Activated CD8-positive, alpha-beta T cell treated with anti-CD3 and anti-CD28 coated beads for 36 hours (primary cell): ENCODE data around the gene PDE4C. TPM values are rescaled to one million over a fixed set of nuclear protein-coding genes. Genes with fewer than 3 reads are reported as not detected.

Experiments
- ATAC-seq: fragments of 200-7000 bp; cut with Tn5 transposase; one replicate; pipeline ENCODE4 v1.10.0; 2021; ENCODE audit warnings: mild to moderate bottlenecking, moderate library complexity
- CTCF ChIA-PET: fragments of 350-600 bp; sonication (Branson Sonifier 250); formaldehyde crosslinking; loops from one replicate; lab custom pipeline; 2021; ENCODE audit warnings: antibody characterized with exemption; lab: Charles Lee
- POLR2A ChIA-PET: fragments of 350-600 bp; sonication (Branson Sonifier 250); formaldehyde crosslinking; loops from one replicate; lab custom pipeline; 2021; ENCODE audit warnings: antibody characterized with exemption; lab: Charles Lee
- DNase-seq: peaks from one replicate; pipeline ENCODE4 v3.0.0-alpha.2; 2020
- H3K27ac Mint-ChIP-seq: one replicate; pipeline ENCODE4 v1.8.0; 2021; ENCODE audit warnings: mild to moderate bottlenecking, mixed read lengths
- H3K27me3 Mint-ChIP-seq: one replicate; pipeline ENCODE4 v1.8.0; 2021; ENCODE audit warnings: mixed read lengths
- H3K36me3 Mint-ChIP-seq: one replicate; pipeline ENCODE4 v1.8.0; 2021; ENCODE audit warnings: low read depth, mixed read lengths
- H3K4me1 Mint-ChIP-seq: one replicate; pipeline ENCODE4 v1.8.0; 2021; ENCODE audit warnings: low read depth, mixed read lengths
- H3K4me3 Mint-ChIP-seq: one replicate; pipeline ENCODE4 v1.8.0; 2021; ENCODE audit warnings: mild to moderate bottlenecking, moderate library complexity, mixed read lengths
- H3K9me3 Mint-ChIP-seq: one replicate; pipeline ENCODE4 v1.8.0; 2021; ENCODE audit warnings: mixed read lengths
- intact Hi-C: fragments of 100-400 bp; cut with micrococcal nuclease; formaldehyde crosslinking; loops from one replicate; pipeline ENCODE4 v1.10.0; 2022
- total RNA-seq, 2 experiments: library from RNA; stranded (reverse); gene quantifications; one replicate each; pipeline ENCODE4 v1.2.3, GENCODE V29; 2021
- TF ChIP-seq, protein P1 (sequence below): fragments of 200-600 bp; IDR thresholded peaks from one replicate; pipeline ENCODE4 v1.8.0; 2022; ENCODE audit warnings: antibody characterized with exemption, mild to moderate bottlenecking

The PDE4C gene
- total RNA-seq, 2 experiments from 2014 or later: 0.38 TPM; not detected in 1

DNA sequence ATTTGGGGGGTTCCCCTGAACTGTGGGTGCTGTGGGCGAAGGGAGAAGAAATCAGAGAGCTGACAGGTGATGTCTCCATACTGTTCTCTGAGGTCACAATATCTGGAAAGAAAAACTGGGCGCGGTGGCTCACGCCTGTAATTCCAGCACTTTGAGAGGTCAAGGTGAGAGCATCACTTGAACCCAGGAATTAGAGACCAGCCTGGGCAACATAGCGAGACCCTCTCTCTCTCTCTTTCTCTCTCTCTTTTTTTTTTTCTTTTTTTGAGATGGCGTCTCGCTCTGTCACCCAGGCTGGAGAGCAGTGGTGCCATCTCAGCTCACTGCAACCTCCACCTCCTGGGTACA lies 26.1 kb upstream of the PDE4C start:
- Mint-ChIP-seq H3K4me3 (no peak overlapping the region), H3K9me3 (no peaks in the 10 kb centered on the region), H3K36me3 (no peaks in the 10 kb centered on the region), H3K27ac (no peak overlapping the region), H3K4me1 (peaks cover 2% of the 10 kb centered on the region), H3K27me3 (peaks cover 21% of the 10 kb centered on the region)
- POLR2A ChIA-PET: interaction anchor here (1.0 to 1.1 kb wide), 3 partner anchors 60 to 148 kb away, joined by 3 to 4 read pairs (median 3); no protein-coding TSS in a partner anchor
- DNase-seq (no peak), ATAC-seq (no peak)
- TF ChIP-seq, protein P1, sequence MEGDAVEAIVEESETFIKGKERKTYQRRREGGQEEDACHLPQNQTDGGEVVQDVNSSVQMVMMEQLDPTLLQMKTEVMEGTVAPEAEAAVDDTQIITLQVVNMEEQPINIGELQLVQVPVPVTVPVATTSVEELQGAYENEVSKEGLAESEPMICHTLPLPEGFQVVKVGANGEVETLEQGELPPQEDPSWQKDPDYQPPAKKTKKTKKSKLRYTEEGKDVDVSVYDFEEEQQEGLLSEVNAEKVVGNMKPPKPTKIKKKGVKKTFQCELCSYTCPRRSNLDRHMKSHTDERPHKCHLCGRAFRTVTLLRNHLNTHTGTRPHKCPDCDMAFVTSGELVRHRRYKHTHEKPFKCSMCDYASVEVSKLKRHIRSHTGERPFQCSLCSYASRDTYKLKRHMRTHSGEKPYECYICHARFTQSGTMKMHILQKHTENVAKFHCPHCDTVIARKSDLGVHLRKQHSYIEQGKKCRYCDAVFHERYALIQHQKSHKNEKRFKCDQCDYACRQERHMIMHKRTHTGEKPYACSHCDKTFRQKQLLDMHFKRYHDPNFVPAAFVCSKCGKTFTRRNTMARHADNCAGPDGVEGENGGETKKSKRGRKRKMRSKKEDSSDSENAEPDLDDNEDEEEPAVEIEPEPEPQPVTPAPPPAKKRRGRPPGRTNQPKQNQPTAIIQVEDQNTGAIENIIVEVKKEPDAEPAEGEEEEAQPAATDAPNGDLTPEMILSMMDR: no peak
- intact Hi-C loops: loop anchor here (5.0 kb wide), 1 partner anchor 40 kb away; no protein-coding TSS in a partner anchor
- CTCF ChIA-PET: interaction anchor here (0.7 to 9.5 kb wide), 31 partner anchors 8 to 167 kb away, joined by 3 to 185 read pairs (median 5); partner anchors contain the start of genes IQCN, MPV17L2, PDE4C and RAB3A

DNA sequence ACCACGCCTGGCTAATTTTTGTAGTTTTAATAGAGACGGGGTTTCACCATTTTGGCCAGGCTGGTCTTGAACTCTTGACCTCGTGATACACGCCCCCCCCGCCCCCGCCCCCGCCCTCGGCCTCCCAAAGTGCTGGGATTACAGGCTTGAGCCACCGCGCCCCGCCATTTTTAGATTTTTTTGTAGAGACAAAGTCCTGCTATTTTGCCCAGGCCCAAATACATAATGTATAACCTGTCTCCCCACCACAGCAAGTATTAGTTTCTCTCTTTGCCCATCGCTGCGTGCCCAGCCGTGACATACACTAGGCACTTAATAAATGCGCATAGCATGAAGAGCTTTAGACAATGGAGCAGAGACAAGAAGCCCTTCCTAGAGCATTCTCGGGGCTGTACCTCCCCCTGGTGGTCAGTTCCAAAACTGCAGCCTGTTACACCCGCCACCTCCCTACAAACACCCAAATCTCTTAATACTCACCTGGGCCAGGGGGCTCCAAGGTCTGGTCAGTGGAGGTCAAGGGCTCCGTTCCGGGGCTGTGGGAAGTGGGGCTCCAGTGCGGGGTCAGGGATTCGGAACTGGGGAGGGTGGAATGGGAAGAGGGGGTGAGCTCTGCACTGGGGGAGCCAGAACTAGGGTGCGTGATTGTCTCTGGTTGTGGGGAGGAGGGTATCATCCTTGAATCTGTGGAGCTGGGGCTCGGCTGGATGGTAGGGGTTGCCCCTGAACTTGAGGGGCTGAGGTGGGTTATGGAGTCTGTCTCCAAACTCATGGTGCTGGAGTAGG lies 25.5 kb upstream of the PDE4C start:
- POLR2A ChIA-PET: interaction anchor here (0.7 to 1.2 kb wide), 5 partner anchors 47 to 148 kb away, joined by 3 to 4 read pairs (median 3); partner anchors contain the start of gene MPV17L2

DNA sequence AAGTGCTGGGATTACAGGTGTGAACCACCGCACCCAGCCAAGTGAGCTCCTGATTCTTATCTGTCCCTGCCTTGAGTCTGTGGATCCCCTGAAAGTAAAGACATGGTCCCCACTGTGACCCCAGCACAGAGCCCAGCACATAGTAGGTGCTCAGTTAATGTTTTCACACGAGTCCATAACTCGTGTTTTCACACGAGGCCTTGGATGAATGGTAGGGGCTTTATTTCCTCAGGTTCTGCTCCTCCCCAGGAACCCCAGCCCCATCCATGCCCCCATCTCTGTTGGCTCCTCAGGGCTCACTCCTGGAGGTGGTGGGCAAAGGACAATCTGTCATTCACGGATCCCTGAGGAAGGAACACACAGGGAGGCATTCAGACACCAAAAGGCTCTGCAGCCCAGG lies 23.6 kb upstream of the PDE4C start:
- Mint-ChIP-seq H3K36me3 (no peaks in the 10 kb centered on the region), H3K27ac (no peak overlapping the region), H3K4me3 (no peak overlapping the region), H3K27me3 (peaks cover 18% of the 10 kb centered on the region), H3K9me3 (no peaks in the 10 kb centered on the region), H3K4me1 (peaks cover 2% of the 10 kb centered on the region)
- ATAC-seq (no peak), DNase-seq (no peak)
- TF ChIP-seq, protein P1: no peak
- ChIA-PET POLR2A (interaction anchor here (1.1 to 1.6 kb wide), 2 partner anchors 18 to 45 kb away, joined by 3 to 4 read pairs; no protein-coding TSS in a partner anchor), CTCF (interaction anchor here (0.6 to 9.5 kb wide), 9 partner anchors 10 to 138 kb away, joined by 3 to 185 read pairs (median 5); partner anchors contain the start of gene RAB3A)
- intact Hi-C loops: loop anchor here (5.0 kb wide), 1 partner anchor 38 kb away; no protein-coding TSS in a partner anchor

More for the DNA sequence above, 25.5 kb upstream of the PDE4C start:
- TF ChIP-seq, protein P1: peak; percentile 90
- Mint-ChIP-seq H3K27me3 (peaks cover 21% of the 10 kb centered on the region), H3K36me3 (no peaks in the 10 kb centered on the region), H3K9me3 (no peaks in the 10 kb centered on the region), H3K4me3 (no peak overlapping the region), H3K4me1 (peaks cover 2% of the 10 kb centered on the region), H3K27ac (no peak overlapping the region)
- ATAC-seq (peak; percentile 95), DNase-seq (peak; percentile 91)
- CTCF ChIA-PET: interaction anchor here (0.6 to 9.5 kb wide), 35 partner anchors 8 to 168 kb away, joined by 3 to 185 read pairs (median 5); partner anchors contain the start of genes IQCN, MPV17L2, PDE4C and RAB3A
- intact Hi-C loops: loop anchor here (5.0 kb wide), 1 partner anchor 39 kb away; no protein-coding TSS in a partner anchor

DNA sequence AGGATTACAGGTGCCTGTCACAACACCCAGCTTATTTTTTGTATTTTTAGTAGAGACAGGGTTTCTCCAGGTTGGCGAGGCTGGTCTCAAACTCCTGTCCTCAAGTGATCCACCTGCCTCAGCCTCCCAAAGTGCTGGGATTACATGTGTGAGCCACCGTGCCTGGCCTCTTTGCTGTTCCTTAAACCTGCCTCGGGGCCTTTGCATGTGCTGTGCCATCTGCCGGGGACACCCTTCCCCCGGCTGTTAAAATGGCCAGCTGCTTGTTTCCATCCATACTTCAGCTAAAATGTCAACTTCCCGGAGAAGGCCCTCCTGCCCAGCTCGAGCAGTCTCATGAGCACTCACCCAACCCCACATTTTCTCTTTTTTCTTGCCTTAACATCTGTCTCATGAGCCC lies 19.1 kb upstream of the PDE4C start:
- Mint-ChIP-seq H3K27ac (no peak overlapping the region), H3K4me3 (no peak overlapping the region), H3K27me3 (peaks cover 6% of the 10 kb centered on the region), H3K4me1 (no peaks in the 10 kb centered on the region), H3K9me3 (no peaks in the 10 kb centered on the region), H3K36me3 (no peaks in the 10 kb centered on the region)
- ChIA-PET POLR2A (interaction anchor here (1.0 kb wide), 1 partner anchor 171 kb away, joined by 3 read pairs; no protein-coding TSS in a partner anchor), CTCF (interaction anchor here (0.8 to 2.2 kb wide), 5 partner anchors 9 to 143 kb away, joined by 3 to 7 read pairs (median 4); no protein-coding TSS in a partner anchor)
- DNase-seq: no peak
- ATAC-seq: no peak
- TF ChIP-seq, protein P1: no peak
- intact Hi-C loops: no loop called here
